ENCODE data around the gene RASGRF2. TPM values are rescaled to one million over a fixed set of nuclear protein-coding genes. Genes with fewer than 3 reads are reported as not detected.

Gene RASGRF2
- total and polyA plus RNA-seq, 2 of the 8 experiments (the other 6 are each of a cell fraction or from before 2014, with no cell fraction given), result 2.6 to 29.5 TPM

- Histone ChIP-seq H3K4me3 (ENCODE audit: extremely low read depth in 1 of 4, insufficient read depth in 2 of 4, low read depth in 3 of 4, low read length in 4 of 4) (no peak overlapping the region), H2AK5ac (ENCODE audit: low read depth, low read length) (no peak overlapping the region), H3K4me1 (replicated peaks in 1 of 4; ENCODE audit: control insufficient read depth in 3 of 4, insufficient read depth in 4 of 4, low read length in 3 of 4) (no peaks in the 10 kb centered on the region), H3K14ac (ENCODE audit: insufficient read length) (no peak overlapping the region), H3K4me2 (ENCODE audit: insufficient read depth in 1 of 2, low read depth in 2 of 2, low read length in 2 of 2) (no peak overlapping the region), H3K56ac (replicated peaks; ENCODE audit: insufficient read length, low read depth, low read length) (no peak overlapping the region), H3K79me2 (ENCODE audit: control insufficient read depth in 1 of 2, insufficient read depth in 2 of 2, low read length in 2 of 2) (no peaks in the 10 kb centered on the region), H4K8ac (ENCODE audit: extremely low read depth, insufficient read depth, low read length) (no peak overlapping the region), H3K27ac (ENCODE audit: low read depth, low read length) (no peak overlapping the region), H3K23me2 (ENCODE audit: low read depth, low read length) (no peaks in the 10 kb centered on the region), H3K18ac (ENCODE audit: extremely low read depth, low read length) (no peak overlapping the region), H2BK120ac (replicated peaks; ENCODE audit: low read depth, low read length) (no peak overlapping the region), H2BK5ac (ENCODE audit: low read depth, low read length) (no peak overlapping the region), H4K91ac (replicated peaks; ENCODE audit: insufficient read length, low read length) (no peak overlapping the region), H4K20me1 (replicated peaks in 1 of 2; ENCODE audit: control insufficient read depth in 1 of 2, insufficient read depth in 2 of 2, low read length in 2 of 2) (no peaks in the 10 kb centered on the region), H2BK20ac (ENCODE audit: low read length) (no peak overlapping the region), H3K4ac (replicated peaks; ENCODE audit: insufficient read length, low read depth, low read length) (no peak overlapping the region), H4K5ac (ENCODE audit: insufficient read length, low read depth, low read length) (no peak overlapping the region), H2AFZ (ENCODE audit: low read length) (no peak overlapping the region), H3K36me3 (ENCODE audit: control insufficient read depth in 2 of 4, insufficient read depth in 4 of 4, low read length in 3 of 4) (no peaks in the 10 kb centered on the region), H2BK15ac (ENCODE audit: low read length) (no peak overlapping the region), H3K79me1 (ENCODE audit: low read depth, low read length) (no peaks in the 10 kb centered on the region; the same call in 1 of the 2 replicates), H2BK12ac (ENCODE audit: low read depth, low read length) (no peak overlapping the region), H3K9ac (replicated peaks in 1 of 4; ENCODE audit: extremely low read depth in 1 of 4, low read depth in 3 of 4, low read length in 3 of 4) (no peak overlapping the region), H3K23ac (ENCODE audit: insufficient read length) (no peak overlapping the region), H3K27me3 (replicated peaks in 1 of 4; ENCODE audit: control insufficient read depth in 3 of 4, extremely low read depth in 1 of 4, insufficient read depth in 3 of 4, low read length in 3 of 4) (no peaks in the 10 kb centered on the region), H3K9me3 (ENCODE audit: insufficient read depth in 2 of 2, low read depth in 1 of 2, low read length in 1 of 2) (no peaks in the 10 kb centered on the region)
- WGBS, 2 experiments (ENCODE audit: extremely low coverage in 1 of 2, insufficient coverage in 1 of 2, insufficient read length in 1 of 2, insufficient replicate concordance in 2 of 2, low coverage in 1 of 2, low lambda C conversion rate in 2 of 2, missing lambda C conversion rate in 1 of 2), result 87% methylated on average over 3 of the region's 3 CpGs; no CpG with 5 or more reads in 1 of the 2 experiments
- DNase-seq (ENCODE audit: low read depth in 1 of 2, low spot score in 2 of 2) (no peak), FAIRE-seq (no peak)
- POLR2A ChIA-PET (ENCODE audit: partially characterized antibody), result interaction anchor here (1.0 kb wide), 1 partner anchor 29 kb away, joined by 3 read pairs; the partner anchor contains the start of gene CKMT2
- CTCF ChIA-PET (ENCODE audit: partially characterized antibody), result interaction anchor here (1.2 to 5.0 kb wide), 2 partner anchors 11 to 17 kb away, joined by 3 to 64 read pairs; no protein-coding TSS in a partner anchor
- TF ChIP-seq POU5F1 (IDR thresholded peaks at IDR 0.05; ENCODE audit: low read depth, low read length), result no peak
- TF ChIP-seq TAF1 (IDR thresholded peaks at IDR 0.05; ENCODE audit: low read depth, low read length), result no peak
- TF ChIP-seq, protein P1, sequence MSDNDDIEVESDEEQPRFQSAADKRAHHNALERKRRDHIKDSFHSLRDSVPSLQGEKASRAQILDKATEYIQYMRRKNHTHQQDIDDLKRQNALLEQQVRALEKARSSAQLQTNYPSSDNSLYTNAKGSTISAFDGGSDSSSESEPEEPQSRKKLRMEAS (IDR thresholded peaks at IDR 0.05), result no peak
- no peak for TF ChIP-seq MAFK (IDR thresholded peaks at IDR 0.05; ENCODE audit: low read depth, low read length)
- TF ChIP-seq SP4 (IDR thresholded peaks at IDR 0.05; ENCODE audit: low read length), result no peak
- no peak for TF ChIP-seq ATF3 (IDR thresholded peaks at IDR 0.05; ENCODE audit: insufficient read depth, low read depth, low read length)
- TF ChIP-seq RFX5 (IDR thresholded peaks at IDR 0.05; ENCODE audit: borderline replicate concordance, low read depth, low read length), result no peak
- no peak for TF ChIP-seq CTCF (IDR thresholded peaks at IDR 0.05; ENCODE audit: control extremely low read depth in 1 of 3, insufficient read depth in 1 of 3, low read depth in 1 of 3, low read length in 3 of 3)
- TF ChIP-seq SP2 (IDR thresholded peaks at IDR 0.05; ENCODE audit: low read length), result no peak
- TF ChIP-seq CREB1 (IDR thresholded peaks at IDR 0.05), result no peak
- TF ChIP-seq SRF (IDR thresholded peaks at IDR 0.05; ENCODE audit: low read depth, low read length), result no peak
- TF ChIP-seq CBX8 (IDR thresholded peaks at IDR 0.05; ENCODE audit: borderline replicate concordance, low read depth, low read length), result no peak
Measured at GRCh38 chr5:81203729-81204128, 243.6 kb downstream of the RASGRF2 start.

All from H1 (cell line).